ENCODE data around the gene IL1RAPL2. TPM values are rescaled to one million over a fixed set of nuclear protein-coding genes. Genes with fewer than 3 reads are reported as not detected.

Gene IL1RAPL2
- total and polyA plus RNA-seq, 2 of the 4 experiments (the other 2 are of a cell fraction): 0.03 TPM; not detected in 1

DNA sequence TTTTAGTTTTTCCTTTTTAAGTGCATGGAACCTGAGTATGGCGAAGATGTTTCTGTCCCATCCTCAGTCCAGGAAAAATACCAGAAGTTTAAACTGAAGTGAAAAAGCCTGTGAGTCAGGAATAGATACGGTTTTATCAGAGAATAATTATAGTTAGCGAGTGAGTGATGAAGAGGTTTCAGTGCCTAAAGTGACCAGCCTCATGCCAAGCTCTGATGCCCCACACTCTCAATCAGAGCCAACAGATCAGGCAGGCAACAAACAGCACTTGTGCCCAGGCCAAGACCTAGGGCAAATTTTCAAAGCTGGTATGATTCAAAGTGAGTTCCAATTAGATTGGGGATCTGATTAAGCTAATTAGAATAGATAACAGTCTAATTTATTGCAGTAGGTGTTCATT is 1043.5 kb downstream of the IL1RAPL2 start:
- Histone ChIP-seq H3K23ac (ENCODE audit: low read depth, low read length) (no peak overlapping the region), H2BK15ac (ENCODE audit: low read depth, low read length) (no peak overlapping the region), H3K27me3 (ENCODE audit: control insufficient read depth, insufficient read depth, low read length) (no peaks in the 10 kb centered on the region), H3K4me2 (ENCODE audit: low read depth, low read length) (no peak overlapping the region), H3K18ac (ENCODE audit: low read depth, low read length) (no peak overlapping the region), H3K4me3 (ENCODE audit: insufficient read depth, low read depth, low read length) (no peak overlapping the region), H3K79me1 (ENCODE audit: low read depth in 1 of 2, low read length in 2 of 2) (no peaks in the 10 kb centered on the region), H4K8ac (ENCODE audit: low read depth in 2 of 2, low read length in 2 of 2) (no peak overlapping the region), H2BK5ac (ENCODE audit: low read depth, low read length, poor library complexity, severe bottlenecking) (no peak overlapping the region), H2BK20ac (ENCODE audit: low read depth, low read length) (no peak overlapping the region), H3K56ac (ENCODE audit: extremely low read depth, insufficient read depth, low read length) (no peak overlapping the region), H2AK9ac (replicated peaks; ENCODE audit: low read depth, low read length, poor library complexity) (no peak overlapping the region), H3K27ac (ENCODE audit: insufficient read depth, low read length) (no peak overlapping the region), H3K4me1 (ENCODE audit: control insufficient read depth, insufficient read depth, low read length) (no peaks in the 10 kb centered on the region), H4K5ac (ENCODE audit: low read depth, low read length) (no peak overlapping the region), H2AK5ac (ENCODE audit: low read depth, low read length) (no peak overlapping the region), H3K9me3 (ENCODE audit: control insufficient read depth, insufficient read depth, low read length) (peaks cover 3% of the 10 kb centered on the region; the same call in 1 of the 2 replicates), H2BK120ac (ENCODE audit: low read depth, low read length) (no peak overlapping the region), H2AFZ (replicated peaks; ENCODE audit: low read length, poor library complexity) (no peak overlapping the region), H3K9me1 (ENCODE audit: insufficient read depth, low read length) (no peaks in the 10 kb centered on the region), H3K14ac (replicated peaks; ENCODE audit: low read depth, low read length) (no peak overlapping the region), H3K36me3 (ENCODE audit: control insufficient read depth, insufficient read depth, low read length) (no peaks in the 10 kb centered on the region), H4K20me1 (ENCODE audit: insufficient read depth, low read length) (no peaks in the 10 kb centered on the region), H3K4ac (ENCODE audit: low read depth, low read length) (no peak overlapping the region), H4K91ac (ENCODE audit: insufficient read depth, low read depth, low read length) (no peak overlapping the region), H3K9ac (ENCODE audit: low read depth, low read length) (no peak overlapping the region)
- BruUV-seq (replicated peaks): no TSS peak
- DNase-seq: no peak
- CTCF ChIA-PET: interaction anchor here (0.6 kb wide), 1 partner anchor 12 kb away, joined by 3 read pairs; no protein-coding TSS in a partner anchor
- TF ChIP-seq POLR2A (IDR thresholded peaks at IDR 0.05; ENCODE audit: low read depth, low read length) (no peak), RAD21 (IDR thresholded peaks at IDR 0.05; ENCODE audit: low read length) (no peak), BHLHE40 (IDR thresholded peaks at IDR 0.05; ENCODE audit: low read depth, low read length) (no peak), NFE2L2 (IDR thresholded peaks at IDR 0.05; ENCODE audit: low read depth, low read length) (no peak), MAFK (IDR thresholded peaks at IDR 0.05; ENCODE audit: low read depth, low read length) (no peak), SMC3 (IDR thresholded peaks at IDR 0.05; ENCODE audit: low read depth, low read length) (no peak), MAZ (IDR thresholded peaks at IDR 0.05; ENCODE audit: borderline replicate concordance, low read depth, low read length) (no peak), RFX5 (IDR thresholded peaks at IDR 0.05; ENCODE audit: low read depth, low read length) (no peak)
- TF ChIP-seq, protein P1, sequence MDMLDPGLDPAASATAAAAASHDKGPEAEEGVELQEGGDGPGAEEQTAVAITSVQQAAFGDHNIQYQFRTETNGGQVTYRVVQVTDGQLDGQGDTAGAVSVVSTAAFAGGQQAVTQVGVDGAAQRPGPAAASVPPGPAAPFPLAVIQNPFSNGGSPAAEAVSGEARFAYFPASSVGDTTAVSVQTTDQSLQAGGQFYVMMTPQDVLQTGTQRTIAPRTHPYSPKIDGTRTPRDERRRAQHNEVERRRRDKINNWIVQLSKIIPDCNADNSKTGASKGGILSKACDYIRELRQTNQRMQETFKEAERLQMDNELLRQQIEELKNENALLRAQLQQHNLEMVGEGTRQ (IDR thresholded peaks at IDR 0.05; ENCODE audit: low read depth, low read length): no peak
- TF ChIP-seq, protein P2, sequence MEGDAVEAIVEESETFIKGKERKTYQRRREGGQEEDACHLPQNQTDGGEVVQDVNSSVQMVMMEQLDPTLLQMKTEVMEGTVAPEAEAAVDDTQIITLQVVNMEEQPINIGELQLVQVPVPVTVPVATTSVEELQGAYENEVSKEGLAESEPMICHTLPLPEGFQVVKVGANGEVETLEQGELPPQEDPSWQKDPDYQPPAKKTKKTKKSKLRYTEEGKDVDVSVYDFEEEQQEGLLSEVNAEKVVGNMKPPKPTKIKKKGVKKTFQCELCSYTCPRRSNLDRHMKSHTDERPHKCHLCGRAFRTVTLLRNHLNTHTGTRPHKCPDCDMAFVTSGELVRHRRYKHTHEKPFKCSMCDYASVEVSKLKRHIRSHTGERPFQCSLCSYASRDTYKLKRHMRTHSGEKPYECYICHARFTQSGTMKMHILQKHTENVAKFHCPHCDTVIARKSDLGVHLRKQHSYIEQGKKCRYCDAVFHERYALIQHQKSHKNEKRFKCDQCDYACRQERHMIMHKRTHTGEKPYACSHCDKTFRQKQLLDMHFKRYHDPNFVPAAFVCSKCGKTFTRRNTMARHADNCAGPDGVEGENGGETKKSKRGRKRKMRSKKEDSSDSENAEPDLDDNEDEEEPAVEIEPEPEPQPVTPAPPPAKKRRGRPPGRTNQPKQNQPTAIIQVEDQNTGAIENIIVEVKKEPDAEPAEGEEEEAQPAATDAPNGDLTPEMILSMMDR (conservative IDR thresholded peaks at IDR 0.05; ENCODE audit: low read depth, low read length): no peak
- TF ChIP-seq, protein P3, sequence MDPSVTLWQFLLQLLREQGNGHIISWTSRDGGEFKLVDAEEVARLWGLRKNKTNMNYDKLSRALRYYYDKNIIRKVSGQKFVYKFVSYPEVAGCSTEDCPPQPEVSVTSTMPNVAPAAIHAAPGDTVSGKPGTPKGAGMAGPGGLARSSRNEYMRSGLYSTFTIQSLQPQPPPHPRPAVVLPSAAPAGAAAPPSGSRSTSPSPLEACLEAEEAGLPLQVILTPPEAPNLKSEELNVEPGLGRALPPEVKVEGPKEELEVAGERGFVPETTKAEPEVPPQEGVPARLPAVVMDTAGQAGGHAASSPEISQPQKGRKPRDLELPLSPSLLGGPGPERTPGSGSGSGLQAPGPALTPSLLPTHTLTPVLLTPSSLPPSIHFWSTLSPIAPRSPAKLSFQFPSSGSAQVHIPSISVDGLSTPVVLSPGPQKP (IDR thresholded peaks at IDR 0.05; ENCODE audit: borderline replicate concordance, low read depth, low read length): no peak
- WGBS, 2 experiments (ENCODE audit: extremely low coverage in 2 of 2, insufficient read length in 1 of 2): no CpG with 5 or more reads among the region's 3 CpGs
- ATAC-seq (ENCODE audit: low read depth): no peak
- intact Hi-C loops (cut with micrococcal nuclease) (no loop called here), in situ Hi-C loops (cut with MboI; ENCODE audit: low sequenced_read_pairs) (no loop called here), dilution Hi-C loops (cut with HindIII; ENCODE audit: low sequenced_read_pairs, unreplicated experiment) (no loop called here)
- POLR2A ChIA-PET (ENCODE audit: unreplicated experiment): no interaction called here
